Fibroblast of pulmonary artery (primary cell): ENCODE data around the gene CRYBA2.
A peak's percentile ranks its signal among the peaks of the same experiment; 100 is the strongest.

Source experiments
- DNase-seq: peaks from one replicate; pipeline ENCODE4 v3.0.0-alpha.2; 2010; ENCODE audit warnings: low read depth
- H3K4me3 ChIP-seq: replicated peaks from 2 replicates; pipeline ENCODE4 v1.5.1; 2011; ENCODE audit warnings: low read depth, mild to moderate bottlenecking, control low read depth, low read length, moderate library complexity
- CTCF ChIP-seq: IDR thresholded peaks from 2 replicates; pipeline ENCODE4 v1.5.1; 2011; ENCODE audit warnings: mild to moderate bottlenecking, control low read depth, low read length, inconsistent platforms; ENCODE audit errors: missing control alignments

The CRYBA2 gene

GRCh38 chr2:218982586-218983262 is 10.5 kb downstream of the CRYBA2 start:
- no peak overlapping the region for H3K4me3 ChIP-seq
- TF ChIP-seq CTCF, result no peak
- no peak for DNase-seq

DNA sequence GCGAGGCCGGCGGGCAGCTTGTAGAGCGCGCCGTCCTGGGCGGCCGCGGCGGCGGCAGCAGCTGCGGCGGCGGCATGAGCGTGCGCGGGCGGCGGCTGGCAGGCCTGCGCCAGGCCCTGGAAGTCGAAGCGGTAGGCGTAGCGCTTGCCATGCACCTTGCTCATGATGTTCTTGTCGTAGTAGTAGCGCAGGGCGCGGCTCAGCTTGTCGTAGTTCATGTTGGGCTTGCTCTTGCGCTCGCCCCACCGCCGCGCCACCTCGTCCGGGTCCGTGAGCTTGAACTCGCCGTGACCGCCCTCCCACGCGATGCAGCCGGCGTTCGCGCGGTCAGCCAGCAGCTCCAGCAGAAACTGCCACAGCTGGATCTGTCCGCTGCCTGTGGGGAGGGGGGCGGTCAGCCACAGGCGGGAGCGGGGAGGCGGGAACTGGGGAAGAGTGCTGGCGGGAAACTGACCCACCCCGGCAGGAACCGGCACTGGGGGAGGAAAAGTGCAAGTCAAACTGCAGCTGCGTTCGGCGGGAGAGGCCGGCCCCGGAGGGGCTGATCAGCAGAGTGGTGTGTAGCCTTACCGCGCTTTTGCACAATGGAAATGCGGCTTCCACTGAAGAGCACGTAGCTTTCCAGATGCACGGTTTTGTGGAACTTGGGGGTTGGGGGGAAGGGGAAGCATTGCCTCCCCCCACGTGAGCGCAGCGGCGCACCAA is 11.2 kb downstream of the CRYBA2 start:
- no peak for TF ChIP-seq CTCF
- peak; percentile 16 for DNase-seq
- no peak overlapping the region for H3K4me3 ChIP-seq

DNA sequence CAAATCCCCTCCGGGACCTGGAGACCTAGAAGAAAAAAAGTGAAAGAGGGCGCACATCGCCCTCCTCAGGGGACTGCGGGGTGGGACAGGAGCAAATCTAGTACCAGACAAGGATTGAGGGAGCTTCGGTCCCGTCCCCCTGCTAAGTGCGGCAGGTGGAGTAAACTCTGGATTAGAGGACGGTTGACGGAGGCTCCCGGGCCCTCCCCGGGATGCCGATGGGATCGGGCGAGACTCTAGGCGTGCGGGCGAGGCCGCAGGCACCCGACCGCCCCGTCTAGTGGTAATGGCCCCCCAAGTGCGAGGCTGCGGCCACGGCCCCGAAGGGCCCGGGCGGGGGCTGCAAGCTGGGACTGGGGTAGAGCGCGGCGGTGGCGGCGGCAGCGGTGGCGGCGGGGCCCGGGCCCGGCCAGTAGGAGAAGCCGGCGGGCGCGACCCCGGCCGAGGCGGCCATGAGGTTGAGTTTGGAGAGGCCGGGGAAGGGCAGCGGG is 11.8 kb downstream of the CRYBA2 start:
- no peak for DNase-seq
- TF ChIP-seq CTCF, result no peak
- H3K4me3 ChIP-seq, result no peak overlapping the region

DNA sequence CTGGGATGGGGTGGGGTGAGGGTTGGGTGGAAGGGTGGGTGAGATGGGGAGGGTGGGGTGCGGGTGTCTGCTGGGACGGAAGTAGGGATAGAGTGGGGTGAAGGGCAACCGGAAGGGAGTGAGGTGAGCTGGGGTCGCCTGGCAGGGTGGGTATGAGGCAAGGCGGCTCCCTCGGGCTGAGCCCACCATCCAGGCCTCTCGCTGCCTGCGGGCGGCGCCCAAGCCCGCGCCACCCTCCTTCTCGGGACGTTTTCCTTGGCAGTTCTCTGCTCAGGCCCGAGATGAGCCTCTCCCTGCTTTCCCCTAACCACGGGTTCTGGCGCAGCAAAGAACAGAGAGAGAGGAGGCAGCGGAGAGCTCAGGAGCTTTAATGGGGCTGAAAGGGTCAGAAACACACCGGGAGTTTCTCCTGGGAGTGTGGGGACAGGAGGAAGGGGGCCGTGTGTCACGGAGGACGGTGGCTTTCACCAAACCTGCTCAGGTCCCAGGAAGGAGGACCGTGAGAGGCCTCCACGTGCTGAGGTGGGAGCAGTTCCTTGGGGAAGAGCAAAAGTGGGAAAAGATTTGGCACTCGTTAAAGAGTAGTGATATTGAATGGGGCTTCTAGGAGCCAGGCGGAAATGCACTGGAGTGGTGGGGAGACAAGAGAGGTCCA is 12.4 kb downstream of the CRYBA2 start:
- no peak for DNase-seq
- no peak for TF ChIP-seq CTCF
- H3K4me3 ChIP-seq, result no peak overlapping the region

DNA sequence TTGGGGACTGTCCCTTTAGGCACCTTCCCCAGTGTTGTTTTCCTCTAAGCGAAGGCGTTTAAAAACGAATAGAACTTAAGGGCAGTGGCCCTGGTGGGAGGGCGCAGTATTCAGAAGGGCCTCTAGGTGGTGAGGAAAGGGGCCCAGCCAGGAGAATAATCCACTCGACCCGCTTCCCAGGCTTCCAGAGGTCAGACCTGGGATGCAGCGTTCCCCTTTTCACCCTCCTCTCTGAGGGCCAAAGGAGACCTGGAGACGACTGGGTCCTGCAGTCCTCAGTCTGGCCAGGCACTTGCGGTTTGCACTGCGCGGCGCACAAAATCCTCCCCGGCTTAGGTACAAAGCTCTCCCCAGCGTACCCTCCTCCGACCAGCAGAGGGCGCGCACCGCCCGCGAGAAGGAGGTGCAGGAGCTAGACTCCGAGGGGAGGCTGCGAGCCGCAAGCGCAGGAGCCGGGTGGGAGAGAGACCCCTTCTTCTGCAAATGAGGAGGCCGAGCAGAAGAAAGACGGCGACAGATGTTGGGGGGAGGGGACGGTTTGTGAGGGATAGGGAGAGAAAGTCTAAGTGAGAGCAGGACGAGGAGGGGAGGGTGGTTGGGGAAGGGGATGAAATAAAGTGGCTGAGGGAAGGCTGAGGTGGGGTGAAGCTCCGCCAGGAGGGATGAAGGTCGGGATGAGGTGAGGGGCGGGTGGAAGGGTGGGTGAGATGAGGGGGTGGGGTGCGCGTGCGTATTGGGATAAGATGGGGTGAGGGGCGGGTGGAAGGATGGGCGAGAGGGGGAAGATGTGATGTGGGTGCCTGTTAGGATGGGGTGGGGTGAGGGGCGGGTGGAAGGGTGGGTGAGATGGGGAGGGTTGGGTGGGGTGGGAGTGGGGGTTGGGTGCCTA is 13.1 kb downstream of the CRYBA2 start:
- DNase-seq, result peak; percentile 84
- peak; percentile 82 for TF ChIP-seq CTCF
- H3K4me3 ChIP-seq, result peak overlapping the region; percentile 33

GRCh38 chr2:218975060-218975777 is 18.0 kb downstream of the CRYBA2 start:
- TF ChIP-seq CTCF, result no peak
- no peak overlapping the region for H3K4me3 ChIP-seq
- DNase-seq, result no peak
